Fibroblast of mammary gland (primary cell): ENCODE results near the gene SCYL3.
"Not testable (repeated sequence)": the region's sequence is repeated elsewhere in the genome, so short reads cannot be mapped to it uniquely, and the experiment has no call there.

Experiments used
- DNase-seq: peaks from one replicate; pipeline ENCODE4 v3.0.0-alpha.2; 2010; ENCODE audit warnings: low read depth
- H3K4me3 ChIP-seq: 2 replicates; pipeline ENCODE4 v1.5.1; 2011; ENCODE audit warnings: low read depth, mild to moderate bottlenecking, low read length, moderate library complexity; ENCODE audit not compliant: control insufficient read depth
- CTCF ChIP-seq: conservative IDR thresholded peaks from 2 replicates; pipeline ENCODE4 v1.5.1; 2011; ENCODE audit warnings: low read depth, low read length, inconsistent platforms; ENCODE audit not compliant: control insufficient read depth, insufficient read depth

The SCYL3 gene

GRCh38 chr1:169925505-169926482, 32.1 kb upstream of the SCYL3 start:
- DNase-seq, result no peak
- no peak for TF ChIP-seq CTCF
- no peak overlapping the region for H3K4me3 ChIP-seq

DNA sequence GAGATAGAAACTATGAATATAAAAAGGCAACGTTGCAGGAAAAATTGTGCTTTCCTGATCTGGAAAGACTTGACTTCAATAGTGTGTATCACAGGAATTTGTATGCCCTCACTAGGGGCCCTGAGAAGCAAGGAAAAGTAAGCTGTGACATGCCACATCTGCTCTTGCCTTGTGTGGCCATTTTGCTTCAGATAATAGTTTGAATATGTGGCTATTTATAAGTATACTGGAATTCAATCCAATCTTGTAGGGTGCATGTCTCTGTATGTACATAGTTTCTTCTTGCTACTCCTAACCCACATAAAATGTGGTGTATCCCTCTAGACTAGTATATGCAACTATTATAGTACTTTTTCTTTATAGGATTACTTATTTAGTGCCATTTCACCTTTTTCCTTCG, 31.1 kb upstream of the SCYL3 start:
- no peak overlapping the region for H3K4me3 ChIP-seq
- DNase-seq, result no peak
- no peak for TF ChIP-seq CTCF

DNA sequence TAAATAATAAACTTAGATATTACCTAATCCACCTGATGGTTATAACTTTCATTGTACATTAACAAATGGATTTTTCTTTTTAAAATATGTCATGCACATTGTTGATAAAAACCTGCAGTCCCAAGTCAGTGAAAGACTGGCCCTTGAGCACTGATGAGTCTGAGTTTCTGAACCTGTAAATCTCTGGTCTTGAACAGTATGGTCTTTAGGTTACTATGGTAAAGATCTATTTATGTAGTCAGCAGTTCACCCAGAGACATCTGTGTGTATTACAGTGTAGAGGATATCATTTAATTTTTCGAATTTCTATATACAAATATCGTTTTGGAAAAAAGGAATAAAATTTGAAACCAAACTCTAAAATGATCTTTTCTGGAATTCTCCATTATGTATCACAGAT, 30.4 kb upstream of the SCYL3 start:
- TF ChIP-seq CTCF, result no peak
- DNase-seq, result no peak
- H3K4me3 ChIP-seq, result no peak overlapping the region

- DNase-seq, result no peak
- no peak for TF ChIP-seq CTCF
- no peak overlapping the region for H3K4me3 ChIP-seq
Observed at GRCh38 chr1:169921080-169921479, 27.4 kb upstream of the SCYL3 start.

DNA sequence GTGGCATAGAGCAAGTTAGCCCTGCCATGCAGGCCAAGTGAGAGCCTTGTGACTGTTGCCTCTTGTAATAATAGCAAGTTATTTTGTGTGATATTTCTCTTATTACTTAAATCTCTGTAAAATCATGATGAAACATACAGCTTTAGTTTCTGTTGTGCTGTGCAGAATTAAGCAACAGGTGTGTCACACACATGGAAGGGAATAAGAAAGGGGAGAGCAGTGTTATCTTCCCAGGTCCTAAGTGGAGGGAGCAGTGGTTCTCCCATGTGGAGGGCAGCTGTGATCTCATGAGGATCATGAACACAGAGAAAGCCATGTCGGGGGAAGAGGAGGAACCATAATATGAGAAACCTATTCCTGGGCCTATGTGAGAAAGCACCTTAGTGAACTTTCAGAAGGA, 25.2 kb upstream of the SCYL3 start:
- H3K4me3 ChIP-seq, result no peak overlapping the region
- no peak for TF ChIP-seq CTCF
- DNase-seq, result no peak

- not testable (repeated sequence) for H3K4me3 ChIP-seq, DNase-seq
Observed at GRCh38 chr1:169918220-169918619, 24.5 kb upstream of the SCYL3 start.

GRCh38 chr1:169915150-169915549, 21.5 kb upstream of the SCYL3 start:
- H3K4me3 ChIP-seq, result no peak overlapping the region
- no peak for TF ChIP-seq CTCF
- DNase-seq, result no peak
